Measurements from ENCODE around the gene COG4.

- TF ChIP-seq CTCF (IDR thresholded peaks at IDR 0.05) (no peak), REST (IDR thresholded peaks at IDR 0.05; ENCODE audit: insufficient read depth in 1 of 2, low read depth in 2 of 2, low read length in 1 of 2) (no peak)
Observed at GRCh38 chr16:70441406-70441990, 81.9 kb downstream of the COG4 start.
